GM18867 (cell line): ENCODE measurements around the gene HAPLN1.
"Not testable (repeated sequence)": the region's sequence is repeated elsewhere in the genome, so short reads cannot be mapped to it uniquely, and the experiment has no call there.

Source experiments
- ATAC-seq: cut with Tn5 transposase; IDR thresholded peaks from one replicate; pipeline ENCODE4 v1.9.1; 2021; ENCODE audit warnings: mild to moderate bottlenecking, moderate library complexity; ENCODE audit not compliant: unreplicated experiment

Gene HAPLN1

GRCh38 chr5:83720836-83721537 lies at the start of gene HAPLN1:
Gene HAPLN1, minus strand, starts transcription at chr5:83720855. Its CDS starts 47,332 bp downstream, at chr5:83673523.
- ATAC-seq, result no peak

GRCh38 chr5:83767409-83767992 lies 46.8 kb upstream of the HAPLN1 start:
- no peak for ATAC-seq

- ATAC-seq, result no peak
These were observed 43.4 kb upstream of the HAPLN1 start for GRCh38 chr5:83764101-83764500.

- ATAC-seq, result no peak
These were observed 39.9 kb upstream of the HAPLN1 start for GRCh38 chr5:83760579-83760978.

GRCh38 chr5:83752700-83753099 lies 32.0 kb upstream of the HAPLN1 start:
- ATAC-seq, result no peak

- no peak for ATAC-seq
These were observed 30.5 kb upstream of the HAPLN1 start for GRCh38 chr5:83751201-83751600.

- no peak for ATAC-seq
These were observed 30.1 kb upstream of the HAPLN1 start for GRCh38 chr5:83750749-83751148.

GRCh38 chr5:83745816-83746215 lies 25.2 kb upstream of the HAPLN1 start:
- ATAC-seq, result no peak

- no peak for ATAC-seq
These were observed 24.2 kb upstream of the HAPLN1 start for GRCh38 chr5:83744821-83745220.

GRCh38 chr5:83742089-83742488 lies 21.4 kb upstream of the HAPLN1 start:
- ATAC-seq, result no peak

- ATAC-seq, result no peak
These were observed 20.9 kb upstream of the HAPLN1 start for GRCh38 chr5:83741571-83741970.

GRCh38 chr5:83740741-83741140 lies 20.1 kb upstream of the HAPLN1 start:
- peak; percentile 95 for ATAC-seq

GRCh38 chr5:83736169-83736568 lies 15.5 kb upstream of the HAPLN1 start:
- not testable (repeated sequence) for ATAC-seq

GRCh38 chr5:83735058-83735457 lies 14.4 kb upstream of the HAPLN1 start:
- ATAC-seq, result not testable (repeated sequence)

- no peak for ATAC-seq
These were observed 11.0 kb upstream of the HAPLN1 start for GRCh38 chr5:83731638-83732037.

- no peak for ATAC-seq
These were observed 8.7 kb upstream of the HAPLN1 start for GRCh38 chr5:83729362-83729761.

- no peak for ATAC-seq
These were observed 6.3 kb upstream of the HAPLN1 start for GRCh38 chr5:83726912-83727311.

GRCh38 chr5:83724935-83725334 lies 4.3 kb upstream of the HAPLN1 start:
- no peak for ATAC-seq

GRCh38 chr5:83724001-83724400 lies 3.3 kb upstream of the HAPLN1 start:
- ATAC-seq, result no peak

GRCh38 chr5:83723031-83723430 lies 2.4 kb upstream of the HAPLN1 start:
- ATAC-seq, result no peak

- ATAC-seq, result peak; percentile 55
These were observed 1.6 kb upstream of the HAPLN1 start for GRCh38 chr5:83721953-83722901.
